ENCODE results near the gene SAMD1. TPM values are rescaled to one million over a fixed set of nuclear protein-coding genes. Genes with fewer than 3 reads are reported as not detected.
"Not testable (repeated sequence)": the region's sequence is repeated elsewhere in the genome, so short reads cannot be mapped to it uniquely, and the experiment has no call there.

Gene SAMD1
- polyA plus RNA-seq, 2 donors = 27.6 to 28.4 TPM

DNA sequence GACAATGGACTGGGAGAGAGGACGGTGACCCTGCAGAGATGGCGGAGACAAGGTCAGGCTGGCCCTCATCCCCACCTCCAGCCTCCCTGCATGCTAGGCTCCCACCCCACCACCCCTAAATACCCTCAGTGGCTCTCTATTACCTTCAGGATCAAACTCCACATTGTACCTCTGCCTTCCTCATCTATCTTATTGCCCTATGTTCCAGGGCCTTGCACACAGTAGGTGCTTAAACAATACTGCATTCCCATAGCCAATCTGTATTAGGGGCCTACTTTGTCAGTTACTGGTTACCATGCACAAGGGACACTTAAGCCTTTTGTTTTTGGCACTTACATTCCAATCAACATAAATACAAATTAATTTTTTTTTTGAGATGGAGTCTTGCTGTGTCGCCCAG is 35.2 kb downstream of the SAMD1 start:
- Histone ChIP-seq H3K9me3 (ENCODE audit: control insufficient read depth in 2 of 2, insufficient read depth in 1 of 2, low read depth in 1 of 2, low read length in 1 of 2) (peaks cover 0 to 2% of the 10 kb centered on the region in 2 donors), H3K27me3 (ENCODE audit: control insufficient read depth in 1 of 2, insufficient read depth in 2 of 2, low read length in 2 of 2) (peaks cover 0 to 6% of the 10 kb centered on the region in 2 donors)
- WGBS, 2 donors = 87 to 90% methylated on average over 3 of the region's 3 CpGs

DNA sequence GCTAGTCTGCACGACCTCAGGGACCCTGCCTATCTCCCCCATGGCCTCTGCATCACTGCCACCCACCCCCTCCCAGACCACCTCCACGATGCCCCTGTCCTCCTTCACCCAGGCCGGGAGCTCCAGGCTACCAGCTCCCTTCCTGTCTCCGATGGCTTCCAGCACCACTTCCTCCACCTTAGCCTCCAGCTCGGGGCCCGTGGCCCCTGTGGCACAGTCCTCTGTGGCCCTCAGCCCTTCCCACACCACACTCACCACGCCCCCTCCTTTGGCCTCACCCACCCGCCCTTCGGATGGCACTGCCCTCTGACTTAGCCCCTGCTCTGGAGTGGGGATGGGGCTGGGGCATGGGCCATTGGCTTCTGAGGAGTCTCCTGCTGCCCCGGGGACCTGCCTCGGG is 35.8 kb downstream of the SAMD1 start:
- H3K27ac ChIP-seq (ENCODE audit: low read depth in 2 of 2, low read length in 1 of 2) = no peak overlapping the region
- peaks cover 0 to 6% of the 10 kb centered on the region in 2 donors for H3K27me3 ChIP-seq (ENCODE audit: control insufficient read depth in 1 of 2, insufficient read depth in 2 of 2, low read length in 2 of 2)
- WGBS, 2 donors = 60 to 70% methylated on average over 11 of the region's 11 CpGs
- peaks cover 0 to 11% of the 10 kb centered on the region in 2 donors for H3K4me1 ChIP-seq (ENCODE audit: control insufficient read depth in 2 of 2, insufficient read depth in 2 of 2, low read length in 1 of 2)
- H3K9me3 ChIP-seq (ENCODE audit: control insufficient read depth in 2 of 2, insufficient read depth in 1 of 2, low read depth in 1 of 2, low read length in 1 of 2) = peaks cover 0 to 2% of the 10 kb centered on the region in 2 donors
- H3K36me3 ChIP-seq (ENCODE audit: control insufficient read depth in 2 of 2, insufficient read depth in 2 of 2, low read length in 1 of 2) = peaks cover 0 to 2% of the 10 kb centered on the region in 2 donors
- no peak overlapping the region for H3K4me3 ChIP-seq (ENCODE audit: low read depth in 1 of 2, low read length in 2 of 2)

More for the DNA sequence above, 35.2 kb downstream of the SAMD1 start:
- Histone ChIP-seq H3K4me1 (ENCODE audit: control insufficient read depth in 2 of 2, insufficient read depth in 2 of 2, low read length in 1 of 2) (peaks cover 0 to 11% of the 10 kb centered on the region in 2 donors), H3K36me3 (ENCODE audit: control insufficient read depth in 2 of 2, insufficient read depth in 2 of 2, low read length in 1 of 2) (peaks cover 0 to 2% of the 10 kb centered on the region in 2 donors), H3K4me3 (ENCODE audit: low read depth in 1 of 2, low read length in 2 of 2) (no peak overlapping the region), H3K27ac (ENCODE audit: low read depth in 2 of 2, low read length in 1 of 2) (no peak overlapping the region)

DNA sequence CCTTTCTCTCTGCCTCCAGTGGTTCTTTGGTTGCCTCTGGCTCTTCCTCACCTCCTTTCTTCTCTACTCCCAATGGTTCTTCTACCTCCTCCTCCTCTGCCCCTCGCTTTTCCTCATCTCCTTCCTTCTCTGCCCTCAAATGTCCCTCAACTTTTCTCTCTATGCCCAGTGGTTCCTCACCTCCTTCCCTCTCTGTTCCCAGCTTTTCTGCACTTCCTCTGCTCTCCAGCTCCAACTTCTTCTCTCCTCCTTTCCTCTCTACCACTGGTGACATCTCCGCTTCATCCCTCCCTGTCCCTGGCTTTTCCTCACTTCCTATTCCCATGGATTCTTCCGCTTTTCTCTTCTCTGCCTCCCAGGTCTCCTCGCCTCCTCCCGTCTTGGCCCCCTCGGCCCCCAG is 36.5 kb downstream of the SAMD1 start:
- H3K36me3 ChIP-seq (ENCODE audit: control insufficient read depth in 2 of 2, insufficient read depth in 2 of 2, low read length in 1 of 2) = peaks cover 0 to 2% of the 10 kb centered on the region in 2 donors
- H3K4me1 ChIP-seq (ENCODE audit: control insufficient read depth in 2 of 2, insufficient read depth in 2 of 2, low read length in 1 of 2) = peaks cover 0 to 10% of the 10 kb centered on the region in 2 donors
- H3K4me3 ChIP-seq (ENCODE audit: low read depth in 1 of 2, low read length in 2 of 2) = no peak overlapping the region
- peaks cover 0 to 4% of the 10 kb centered on the region in 2 donors for H3K27me3 ChIP-seq (ENCODE audit: control insufficient read depth in 1 of 2, insufficient read depth in 2 of 2, low read length in 2 of 2)
- WGBS, 2 donors = 81 to 90% methylated on average over 6 of the region's 6 CpGs
- peaks cover 0 to 2% of the 10 kb centered on the region in 2 donors for H3K9me3 ChIP-seq (ENCODE audit: control insufficient read depth in 2 of 2, insufficient read depth in 1 of 2, low read depth in 1 of 2, low read length in 1 of 2)
- no peak overlapping the region for H3K27ac ChIP-seq (ENCODE audit: low read depth in 2 of 2, low read length in 1 of 2)

GRCh38 chr19:14053500-14053899 is 37.1 kb downstream of the SAMD1 start:
- no peak overlapping the region for H3K27ac ChIP-seq (ENCODE audit: low read depth in 2 of 2, low read length in 1 of 2)
- peaks cover 0 to 4% of the 10 kb centered on the region in 2 donors for H3K9me3 ChIP-seq (ENCODE audit: control insufficient read depth in 2 of 2, insufficient read depth in 1 of 2, low read depth in 1 of 2, low read length in 1 of 2)
- H3K4me3 ChIP-seq (ENCODE audit: low read depth in 1 of 2, low read length in 2 of 2) = no peak overlapping the region
- WGBS, 2 donors = 93% methylated on average over 11 of the region's 11 CpGs
- peaks cover 0 to 2% of the 10 kb centered on the region in 2 donors for H3K36me3 ChIP-seq (ENCODE audit: control insufficient read depth in 2 of 2, insufficient read depth in 2 of 2, low read length in 1 of 2)
- H3K4me1 ChIP-seq (ENCODE audit: control insufficient read depth in 2 of 2, insufficient read depth in 2 of 2, low read length in 1 of 2) = peaks cover 0 to 6% of the 10 kb centered on the region in 2 donors
- H3K27me3 ChIP-seq (ENCODE audit: control insufficient read depth in 1 of 2, insufficient read depth in 2 of 2, low read length in 2 of 2) = no peaks in the 10 kb centered on the region

DNA sequence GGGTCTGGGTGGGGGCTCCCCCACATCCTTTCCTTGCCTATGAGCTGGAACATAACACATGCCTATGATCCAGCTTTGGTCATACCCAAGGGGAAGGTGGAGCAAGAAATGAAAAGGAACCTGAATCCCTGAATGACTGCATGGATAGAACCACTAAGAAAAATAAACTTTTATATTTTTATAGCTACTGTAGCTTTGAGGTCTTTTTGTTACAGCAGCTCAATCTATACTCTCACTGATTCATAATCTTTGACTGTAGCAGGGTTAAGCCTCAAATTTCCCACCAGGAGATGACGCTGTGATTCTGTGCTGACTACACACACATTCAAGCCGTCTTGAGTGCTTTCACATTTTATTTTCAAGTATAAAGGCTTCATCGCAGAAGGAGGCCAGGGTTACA is 37.5 kb downstream of the SAMD1 start:
- Histone ChIP-seq H3K27ac (ENCODE audit: low read depth in 2 of 2, low read length in 1 of 2) (no peak overlapping the region), H3K36me3 (ENCODE audit: control insufficient read depth in 2 of 2, insufficient read depth in 2 of 2, low read length in 1 of 2) (peaks cover 0 to 2% of the 10 kb centered on the region in 2 donors), H3K4me3 (ENCODE audit: low read depth in 1 of 2, low read length in 2 of 2) (no peak overlapping the region), H3K9me3 (ENCODE audit: control insufficient read depth in 2 of 2, insufficient read depth in 1 of 2, low read depth in 1 of 2, low read length in 1 of 2) (peaks cover 0 to 5% of the 10 kb centered on the region in 2 donors), H3K27me3 (ENCODE audit: control insufficient read depth in 1 of 2, insufficient read depth in 2 of 2, low read length in 2 of 2) (no peaks in the 10 kb centered on the region), H3K4me1 (ENCODE audit: control insufficient read depth in 2 of 2, insufficient read depth in 2 of 2, low read length in 1 of 2) (peaks cover 0 to 3% of the 10 kb centered on the region in 2 donors)
- WGBS, 2 donors = 95 to 96% methylated on average over 3 of the region's 3 CpGs

DNA sequence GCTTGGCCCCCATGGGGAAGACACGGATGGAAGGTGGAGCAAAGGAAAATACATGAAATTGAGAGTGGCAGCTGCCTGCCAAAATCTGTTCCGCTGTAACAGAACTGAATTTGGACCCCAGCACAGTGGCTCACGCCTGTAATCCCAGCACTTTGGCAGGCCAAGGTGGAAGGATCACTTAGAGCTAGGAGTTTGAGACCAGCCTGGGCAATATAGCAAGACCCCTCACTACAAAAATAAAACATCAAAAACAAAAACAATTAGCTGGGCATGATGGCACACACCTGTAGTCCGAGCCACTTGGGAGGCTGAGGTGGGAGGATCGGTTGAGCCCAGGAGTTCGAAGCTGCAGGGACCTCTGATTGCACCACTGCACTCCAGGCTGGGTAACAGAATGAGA is 38.1 kb downstream of the SAMD1 start:
- no peak overlapping the region for H3K4me3 ChIP-seq (ENCODE audit: low read depth in 1 of 2, low read length in 2 of 2)
- H3K9me3 ChIP-seq (ENCODE audit: control insufficient read depth in 2 of 2, insufficient read depth in 1 of 2, low read depth in 1 of 2, low read length in 1 of 2) = peaks cover 0 to 5% of the 10 kb centered on the region in 2 donors
- no peaks in the 10 kb centered on the region for H3K4me1 ChIP-seq (ENCODE audit: control insufficient read depth in 2 of 2, insufficient read depth in 2 of 2, low read length in 1 of 2)
- H3K36me3 ChIP-seq (ENCODE audit: control insufficient read depth in 2 of 2, insufficient read depth in 2 of 2, low read length in 1 of 2) = peaks cover 0 to 2% of the 10 kb centered on the region in 2 donors
- no peaks in the 10 kb centered on the region for H3K27me3 ChIP-seq (ENCODE audit: control insufficient read depth in 1 of 2, insufficient read depth in 2 of 2, low read length in 2 of 2)
- no peak overlapping the region for H3K27ac ChIP-seq (ENCODE audit: low read depth in 2 of 2, low read length in 1 of 2)
- WGBS, 2 donors = 81 to 90% methylated on average over 6 of the region's 6 CpGs

DNA sequence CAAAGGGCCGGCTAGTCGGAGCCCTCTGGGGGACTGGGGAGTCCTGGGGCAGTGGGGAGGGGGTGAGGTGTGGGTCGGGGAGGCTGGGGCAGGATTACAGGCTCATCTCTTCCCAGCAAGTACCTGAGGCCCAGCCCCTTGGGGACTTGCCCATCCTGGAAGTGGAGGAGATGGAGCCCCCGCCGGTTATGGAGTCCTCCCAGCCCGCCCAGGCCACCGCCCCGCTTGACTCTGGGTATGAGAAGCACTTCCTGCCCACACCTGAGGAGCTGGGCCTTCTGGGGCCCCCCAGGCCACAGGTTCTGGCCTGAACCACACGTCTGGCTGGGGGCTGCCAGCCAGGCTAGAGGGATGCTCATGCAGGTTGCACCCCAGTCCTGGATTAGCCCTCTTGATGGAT is 38.6 kb downstream of the SAMD1 start:
- no peaks in the 10 kb centered on the region for H3K27me3 ChIP-seq (ENCODE audit: control insufficient read depth in 1 of 2, insufficient read depth in 2 of 2, low read length in 2 of 2)
- whole genome bisulfite sequencing, 2 donors = 72 to 73% methylated on average over 9 of the region's 9 CpGs

DNA sequence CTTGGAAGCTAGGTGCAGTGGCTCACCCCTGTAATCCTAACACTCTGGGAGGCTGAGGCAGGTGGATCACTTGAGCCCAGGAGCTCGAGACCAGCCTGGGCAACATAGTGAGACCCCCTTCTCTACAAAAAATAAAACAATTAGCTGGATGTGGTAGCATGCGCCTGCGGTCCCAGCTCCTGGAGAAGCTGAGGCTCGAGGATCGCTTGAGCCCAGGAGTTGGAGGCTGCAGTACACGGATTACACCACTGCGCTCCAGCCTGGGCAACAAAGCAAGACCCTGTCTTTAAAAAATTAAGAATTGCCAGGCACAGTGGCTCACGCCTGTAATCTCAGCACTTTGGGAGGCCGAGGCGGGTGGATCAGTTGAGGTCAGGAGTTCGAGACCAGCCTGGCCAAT is 39.6 kb downstream of the SAMD1 start:
- 96% methylated on average over 11 of the region's 11 CpGs for WGBS, 2 donors
- H3K9me3 ChIP-seq (ENCODE audit: control insufficient read depth in 2 of 2, insufficient read depth in 1 of 2, low read depth in 1 of 2, low read length in 1 of 2); H3K27me3 ChIP-seq (ENCODE audit: control insufficient read depth in 1 of 2, insufficient read depth in 2 of 2, low read length in 2 of 2); H3K4me3 ChIP-seq (ENCODE audit: low read depth in 1 of 2, low read length in 2 of 2); H3K27ac ChIP-seq (ENCODE audit: low read depth in 2 of 2, low read length in 1 of 2); H3K36me3 ChIP-seq (ENCODE audit: control insufficient read depth in 2 of 2, insufficient read depth in 2 of 2, low read length in 1 of 2); H3K4me1 ChIP-seq (ENCODE audit: control insufficient read depth in 2 of 2, insufficient read depth in 2 of 2, low read length in 1 of 2): not testable (repeated sequence)

More for the DNA sequence above, 38.6 kb downstream of the SAMD1 start:
- Histone ChIP-seq H3K9me3 (ENCODE audit: control insufficient read depth in 2 of 2, insufficient read depth in 1 of 2, low read depth in 1 of 2, low read length in 1 of 2) (peaks cover 0 to 5% of the 10 kb centered on the region in 2 donors), H3K4me3 (ENCODE audit: low read depth in 1 of 2, low read length in 2 of 2) (no peak overlapping the region), H3K27ac (ENCODE audit: low read depth in 2 of 2, low read length in 1 of 2) (no peak overlapping the region), H3K36me3 (ENCODE audit: control insufficient read depth in 2 of 2, insufficient read depth in 2 of 2, low read length in 1 of 2) (peaks cover 0 to 2% of the 10 kb centered on the region in 2 donors), H3K4me1 (ENCODE audit: control insufficient read depth in 2 of 2, insufficient read depth in 2 of 2, low read length in 1 of 2) (no peaks in the 10 kb centered on the region)

DNA sequence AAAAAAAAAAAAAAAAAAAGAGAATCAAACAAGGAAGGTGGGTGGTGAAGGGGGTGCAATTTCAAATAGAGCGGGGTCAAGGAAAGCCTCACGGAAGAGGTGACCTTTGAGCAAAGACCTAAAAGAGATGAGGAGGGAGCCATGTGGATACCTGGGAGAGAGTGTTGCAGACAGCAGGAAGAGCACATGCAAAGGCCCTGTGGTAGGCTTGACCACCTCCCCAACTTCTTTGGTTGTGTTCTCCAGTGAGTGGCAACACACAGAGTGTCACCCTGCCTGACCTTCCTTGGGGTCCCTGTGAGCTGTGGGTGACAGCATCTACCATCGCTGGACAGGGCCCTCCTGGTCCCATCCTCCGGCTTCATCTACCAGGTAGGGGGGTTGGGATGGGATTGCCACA is 40.0 kb downstream of the SAMD1 start:
- Histone ChIP-seq H3K4me3 (ENCODE audit: low read depth in 1 of 2, low read length in 2 of 2) (no peak overlapping the region), H3K27ac (ENCODE audit: low read depth in 2 of 2, low read length in 1 of 2) (no peak overlapping the region), H3K4me1 (ENCODE audit: control insufficient read depth in 2 of 2, insufficient read depth in 2 of 2, low read length in 1 of 2) (no peaks in the 10 kb centered on the region), H3K36me3 (ENCODE audit: control insufficient read depth in 2 of 2, insufficient read depth in 2 of 2, low read length in 1 of 2) (peaks cover 0 to 2% of the 10 kb centered on the region in 2 donors), H3K9me3 (ENCODE audit: control insufficient read depth in 2 of 2, insufficient read depth in 1 of 2, low read depth in 1 of 2, low read length in 1 of 2) (peaks cover 0 to 5% of the 10 kb centered on the region in 2 donors), H3K27me3 (ENCODE audit: control insufficient read depth in 1 of 2, insufficient read depth in 2 of 2, low read length in 2 of 2) (no peaks in the 10 kb centered on the region)
- WGBS, 2 donors = 96 to 97% methylated on average over 4 of the region's 4 CpGs

- Histone ChIP-seq H3K4me1 (ENCODE audit: control insufficient read depth in 2 of 2, insufficient read depth in 2 of 2, low read length in 1 of 2) (no peaks in the 10 kb centered on the region), H3K27ac (ENCODE audit: low read depth in 2 of 2, low read length in 1 of 2) (no peak overlapping the region), H3K27me3 (ENCODE audit: control insufficient read depth in 1 of 2, insufficient read depth in 2 of 2, low read length in 2 of 2) (no peaks in the 10 kb centered on the region), H3K4me3 (ENCODE audit: low read depth in 1 of 2, low read length in 2 of 2) (no peak overlapping the region), H3K9me3 (ENCODE audit: control insufficient read depth in 2 of 2, insufficient read depth in 1 of 2, low read depth in 1 of 2, low read length in 1 of 2) (peaks cover 0 to 5% of the 10 kb centered on the region in 2 donors), H3K36me3 (ENCODE audit: control insufficient read depth in 2 of 2, insufficient read depth in 2 of 2, low read length in 1 of 2) (peaks cover 0 to 2% of the 10 kb centered on the region in 2 donors)
- WGBS, 2 donors = 82 to 83% methylated on average over 8 of the region's 8 CpGs
These were observed 42.0 kb downstream of the SAMD1 start for GRCh38 chr19:14048443-14049153.

Data from esophagus (tissue), 2 donors.